Measurements from ENCODE around the gene ODAD3.

DNA sequence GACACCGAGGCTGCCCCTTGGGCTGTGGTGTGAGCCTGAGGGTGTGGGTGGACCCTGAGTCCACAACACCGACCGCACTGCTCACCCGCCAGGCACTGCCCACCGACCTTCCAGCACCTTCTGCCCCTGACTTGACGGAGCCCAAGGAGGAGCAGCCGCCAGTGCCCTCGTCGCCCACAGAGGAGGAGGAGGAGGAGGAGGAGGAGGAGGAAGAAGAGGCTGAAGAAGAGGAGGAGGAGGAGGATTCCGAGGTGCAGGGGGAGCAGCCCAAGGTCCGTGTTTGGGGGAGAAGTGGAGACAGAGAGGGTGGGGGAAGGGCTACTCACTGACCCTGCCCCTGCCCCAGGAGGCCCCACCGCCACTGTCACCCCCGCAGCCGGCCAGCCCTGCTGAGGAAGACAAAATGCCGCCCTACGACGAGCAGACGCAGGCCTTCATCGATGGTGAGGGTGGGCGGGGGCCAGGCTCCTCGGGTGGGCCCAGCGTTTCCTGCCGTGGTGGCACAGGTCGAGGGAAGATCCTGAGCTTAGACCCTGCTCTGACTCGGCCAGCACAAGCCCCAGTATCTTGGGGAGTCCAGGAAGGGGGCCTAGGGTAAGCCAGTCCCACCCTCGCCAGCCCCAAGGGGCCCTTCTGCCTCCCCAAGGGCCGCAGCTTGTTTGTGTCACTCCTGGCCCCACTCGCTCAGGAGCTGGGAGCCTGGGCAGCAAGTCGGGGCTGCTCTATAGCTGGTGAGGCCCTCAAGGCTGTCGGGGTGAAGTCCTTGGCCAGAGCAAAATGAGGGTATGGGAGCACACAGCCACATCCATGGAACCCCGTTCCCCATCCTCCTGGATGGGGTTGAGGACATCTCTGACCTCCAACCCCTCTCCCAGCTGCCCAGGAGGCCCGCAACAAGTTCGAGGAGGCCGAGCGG is 12.7 kb upstream of the ODAD3 start:
- TF ChIP-seq CTCF (IDR thresholded peaks at IDR 0.05; ENCODE audit: low read depth, low read length) (no peak), EZH2phosphoT487 (IDR thresholded peaks at IDR 0.05; ENCODE audit: low read depth) (no peak)

Data from OCI-LY3 (cell line).